HG02759 (cell line): ENCODE measurements around the gene ETV6.

Experiments used
- ATAC-seq: cut with Tn5 transposase; IDR thresholded peaks from one replicate; pipeline ENCODE4 v1.9.1; 2021; ENCODE audit warnings: mild to moderate bottlenecking, moderate library complexity; ENCODE audit not compliant: unreplicated experiment

Gene ETV6

GRCh38 chr12:11642785-11643184, 6.7 kb upstream of the ETV6 start:
- no peak for ATAC-seq

DNA sequence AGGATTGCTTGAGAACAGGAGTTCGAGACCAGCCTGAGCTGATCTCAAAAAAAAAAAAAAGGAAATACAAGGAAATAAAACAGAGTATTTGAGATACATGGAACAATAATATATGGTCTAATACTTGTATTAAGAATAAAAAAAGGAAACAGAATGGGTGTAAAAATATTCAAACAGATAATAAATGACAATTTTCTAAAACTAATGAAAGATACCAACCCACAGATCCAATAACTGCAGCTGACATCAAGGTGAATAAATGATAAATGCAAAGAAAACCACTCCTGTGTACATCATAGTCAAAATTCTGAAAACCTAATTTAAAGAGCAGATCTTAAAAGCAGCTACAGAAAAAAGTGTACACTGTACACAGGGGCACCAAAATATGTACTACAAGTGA, 4.1 kb upstream of the ETV6 start:
- no peak for ATAC-seq

DNA sequence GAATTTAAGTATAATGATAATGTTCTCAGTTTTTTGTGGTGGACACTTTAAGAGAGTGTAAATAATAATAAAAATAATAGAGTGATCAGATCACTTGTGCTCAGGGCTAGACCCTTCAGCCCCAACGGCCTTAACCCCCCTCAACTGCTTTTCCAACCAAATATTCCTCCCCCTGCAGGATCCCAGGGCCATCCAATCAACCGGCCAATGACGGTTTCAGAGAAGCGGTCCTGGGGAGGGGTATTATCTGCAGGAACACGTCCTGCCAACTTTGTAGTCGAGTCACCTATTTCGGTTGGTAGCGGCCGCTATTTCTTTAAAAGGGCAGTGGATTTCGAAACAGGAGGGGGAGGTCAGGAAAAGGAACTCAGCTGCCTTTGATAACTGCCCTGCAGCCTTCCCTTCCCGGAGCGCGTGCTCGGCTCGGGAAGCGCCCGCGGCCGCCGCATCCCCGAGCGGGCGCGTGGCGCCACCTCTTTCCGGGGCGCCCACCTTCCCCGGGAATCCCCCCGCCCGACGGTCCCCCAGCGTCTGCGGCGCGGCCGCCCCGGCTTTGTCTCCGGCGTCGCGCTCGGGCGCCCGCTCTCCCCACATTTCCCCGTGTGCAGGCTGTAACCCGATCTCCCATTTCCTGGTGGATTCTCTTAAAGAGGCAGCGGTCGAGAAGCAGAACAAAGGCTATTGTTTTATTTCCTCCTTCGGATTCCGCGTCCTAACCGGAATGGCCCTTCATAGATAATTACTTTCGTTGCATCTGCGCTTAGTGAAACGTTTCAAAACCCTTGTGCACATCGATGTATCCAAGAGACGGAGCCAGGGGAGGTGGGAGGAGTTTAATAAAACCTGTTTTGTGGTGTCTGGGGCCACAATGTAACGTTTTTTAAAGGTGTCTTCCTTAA, 711 bp upstream of the ETV6 start:
- peak; percentile 37 for ATAC-seq

- no peak for ATAC-seq
Measured at GRCh38 chr12:11650286-11651281, 1.1 kb downstream of the ETV6 start.

GRCh38 chr12:11651381-11651780, 1.9 kb downstream of the ETV6 start:
- no peak for ATAC-seq

- ATAC-seq: no peak
Measured at GRCh38 chr12:11651785-11652184, 2.3 kb downstream of the ETV6 start.

- ATAC-seq: peak; percentile 26
Measured at GRCh38 chr12:11652351-11653040, 3.0 kb downstream of the ETV6 start.

- ATAC-seq: peak; percentile 22
Measured at GRCh38 chr12:11653215-11653753, 3.8 kb downstream of the ETV6 start.

GRCh38 chr12:11654338-11654737, 4.9 kb downstream of the ETV6 start:
- no peak for ATAC-seq

GRCh38 chr12:11654802-11655201, 5.3 kb downstream of the ETV6 start:
- no peak for ATAC-seq

GRCh38 chr12:11655842-11656241, 6.4 kb downstream of the ETV6 start:
- ATAC-seq: no peak

GRCh38 chr12:11656550-11656949, 7.1 kb downstream of the ETV6 start:
- no peak for ATAC-seq

GRCh38 chr12:11657511-11657910, 8.0 kb downstream of the ETV6 start:
- no peak for ATAC-seq

DNA sequence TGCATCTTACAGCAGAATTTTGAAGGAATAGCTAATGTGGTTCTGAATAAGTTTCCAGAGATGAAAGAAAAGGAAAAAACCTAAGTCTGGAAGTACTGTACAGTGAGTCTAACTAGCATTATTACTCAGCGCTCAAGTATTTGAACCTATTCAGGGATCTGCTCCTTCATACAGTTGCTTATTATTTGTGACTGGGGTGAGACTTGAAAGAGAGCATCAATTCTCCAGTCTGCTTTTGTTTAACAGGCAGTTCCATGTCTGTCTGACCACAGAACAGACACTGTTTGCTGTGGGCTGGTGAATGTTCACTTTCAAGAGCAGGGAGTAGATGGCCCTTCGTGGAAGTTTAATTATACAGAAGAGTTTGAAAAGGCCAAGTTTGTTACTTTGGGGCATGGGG, 9.3 kb downstream of the ETV6 start:
- ATAC-seq: no peak

GRCh38 chr12:11660624-11661023, 11.2 kb downstream of the ETV6 start:
- ATAC-seq: no peak

DNA sequence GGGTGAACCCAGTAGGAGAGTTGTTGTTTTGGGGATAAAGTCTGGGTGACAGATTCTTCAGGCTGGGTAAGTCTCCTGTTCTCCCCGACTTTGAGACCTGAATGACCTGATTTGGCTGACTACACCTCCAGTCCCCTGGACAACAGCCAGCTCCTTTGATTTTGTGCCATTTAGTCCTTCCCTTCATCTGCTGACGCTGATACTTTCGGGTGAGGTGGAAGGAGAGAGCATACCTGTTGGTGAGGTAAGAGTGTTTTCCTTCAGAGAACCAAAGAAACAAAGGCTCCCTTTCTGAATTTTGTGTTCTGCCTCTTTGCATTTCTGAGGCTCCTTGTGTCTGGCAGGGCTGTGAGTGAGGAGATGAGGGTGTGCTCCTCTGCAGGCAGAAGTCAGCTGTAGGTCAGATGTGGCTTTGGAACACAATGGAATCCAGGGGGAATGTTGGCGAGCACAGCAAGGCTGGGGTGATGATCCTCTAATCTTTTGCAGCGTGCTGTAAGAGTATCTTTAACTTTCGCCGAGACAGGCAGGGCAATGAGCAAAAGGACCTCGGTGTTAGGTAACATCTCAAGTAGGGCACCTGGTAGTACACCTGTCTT, 12.1 kb downstream of the ETV6 start:
- no peak for ATAC-seq

- ATAC-seq: no peak
Measured at GRCh38 chr12:11662369-11662768, 12.9 kb downstream of the ETV6 start.

DNA sequence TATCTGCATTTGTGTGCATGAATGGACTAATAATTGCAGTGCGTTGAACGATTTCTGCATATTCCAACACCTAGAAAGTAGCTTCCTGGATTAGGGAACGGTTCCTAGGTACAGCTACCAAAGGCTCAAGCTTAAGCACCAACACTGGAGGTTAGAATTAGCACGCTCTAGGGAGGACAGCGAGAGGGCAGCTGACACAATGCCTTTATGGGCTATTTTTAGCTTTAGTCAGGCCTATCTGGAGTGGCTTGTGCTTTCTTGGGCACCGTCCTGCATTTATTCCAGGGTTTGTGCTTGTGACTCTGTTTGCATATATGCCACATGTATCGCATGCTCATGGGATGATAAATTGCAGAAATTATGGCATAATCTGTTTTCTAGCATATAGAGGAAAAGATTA, 13.7 kb downstream of the ETV6 start:
- no peak for ATAC-seq

- ATAC-seq: no peak
Measured at GRCh38 chr12:11664101-11664500, 14.6 kb downstream of the ETV6 start.
